ENCODE measurements around the gene MAPK10.

The MAPK10 gene

GRCh38 chr4:86261636-86262035, 98.2 kb downstream of the MAPK10 start:
- peaks cover 3% of the 10 kb centered on the region; the same call in 1 of the 2 replicates for H3K9me3 ChIP-seq (ENCODE audit: control insufficient read depth, insufficient read depth, low read length)
- TF ChIP-seq EZH2phosphoT487 (IDR thresholded peaks at IDR 0.05; ENCODE audit: borderline replicate concordance, low read length) = no peak
- TF ChIP-seq CTCF (IDR thresholded peaks at IDR 0.05; ENCODE audit: low read depth, low read length, poor library complexity, severe bottlenecking) = no peak
- no peak overlapping the region for H3K4me3 ChIP-seq (ENCODE audit: low read length)
- no peaks in the 10 kb centered on the region for H3K9me2 ChIP-seq (replicated peaks; ENCODE audit: control insufficient read depth, low read length)
- H3K36me3 ChIP-seq (ENCODE audit: control insufficient read depth, low read length) = peaks cover 51% of the 10 kb centered on the region
- H3K79me2 ChIP-seq (ENCODE audit: control insufficient read depth, low read length) = peaks cover 89% of the 10 kb centered on the region
- peaks cover 40% of the 10 kb centered on the region for H3K4me1 ChIP-seq (ENCODE audit: control insufficient read depth, low read length)
- H4K20me1 ChIP-seq (ENCODE audit: control insufficient read depth, insufficient read depth, low read depth, low read length) = no peaks in the 10 kb centered on the region
- H3K27ac ChIP-seq (ENCODE audit: low read depth, low read length) = no peak overlapping the region
- no peaks in the 10 kb centered on the region for H3K27me3 ChIP-seq (ENCODE audit: control insufficient read depth, low read length)
- H3K4me2 ChIP-seq (ENCODE audit: low read length) = peak overlapping the region; percentile 13; the same call in 1 of the 2 replicates
- no peaks in the 10 kb centered on the region for H3F3A ChIP-seq (ENCODE audit: control insufficient read depth, insufficient read depth)

- Histone ChIP-seq H3K27ac (ENCODE audit: low read depth, low read length) (no peak overlapping the region), H3K4me3 (ENCODE audit: low read length) (no peak overlapping the region), H3K79me2 (ENCODE audit: control insufficient read depth, low read length) (peaks cover 37% of the 10 kb centered on the region), H3K27me3 (ENCODE audit: control insufficient read depth, low read length) (no peaks in the 10 kb centered on the region), H3K4me2 (ENCODE audit: low read length) (no peak overlapping the region), H4K20me1 (ENCODE audit: control insufficient read depth, insufficient read depth, low read depth, low read length) (no peaks in the 10 kb centered on the region), H3F3A (ENCODE audit: control insufficient read depth, insufficient read depth) (no peaks in the 10 kb centered on the region), H3K4me1 (ENCODE audit: control insufficient read depth, low read length) (no peaks in the 10 kb centered on the region), H3K9me3 (ENCODE audit: control insufficient read depth, insufficient read depth, low read length) (peaks cover 3% of the 10 kb centered on the region; the same call in 1 of the 2 replicates), H3K9me2 (replicated peaks; ENCODE audit: control insufficient read depth, low read length) (no peaks in the 10 kb centered on the region), H3K36me3 (ENCODE audit: control insufficient read depth, low read length) (peaks cover 36% of the 10 kb centered on the region)
- no peak for TF ChIP-seq CTCF (IDR thresholded peaks at IDR 0.05; ENCODE audit: low read depth, low read length, poor library complexity, severe bottlenecking)
- TF ChIP-seq EZH2phosphoT487 (IDR thresholded peaks at IDR 0.05; ENCODE audit: borderline replicate concordance, low read length) = no peak
Observed at GRCh38 chr4:86256086-86256485, 103.8 kb downstream of the MAPK10 start.

DNA sequence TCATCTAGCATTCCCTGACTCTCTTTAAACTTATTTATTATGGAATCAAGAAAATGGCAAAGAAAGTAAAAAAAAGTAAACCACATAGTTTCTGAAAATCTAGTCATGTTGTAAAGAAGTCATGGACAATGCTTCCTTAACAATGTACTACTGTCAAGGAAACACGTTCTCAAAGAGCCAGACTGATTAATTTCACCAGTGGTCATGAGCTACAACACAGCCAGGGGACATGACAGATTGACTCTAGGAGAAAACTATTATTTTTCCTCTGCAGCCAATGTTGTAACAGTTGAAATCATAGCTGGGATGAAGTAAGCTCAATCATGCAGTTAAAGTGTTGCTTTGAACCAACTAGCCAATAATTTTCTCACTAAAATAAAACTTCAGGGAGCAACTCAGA, 109.2 kb downstream of the MAPK10 start:
- H3K9me2 ChIP-seq (replicated peaks; ENCODE audit: control insufficient read depth, low read length) = no peaks in the 10 kb centered on the region
- H3K4me1 ChIP-seq (ENCODE audit: control insufficient read depth, low read length) = no peaks in the 10 kb centered on the region
- no peaks in the 10 kb centered on the region for H3K9me3 ChIP-seq (ENCODE audit: control insufficient read depth, insufficient read depth, low read length)
- no peak overlapping the region for H3K4me2 ChIP-seq (ENCODE audit: low read length)
- H3K4me3 ChIP-seq (ENCODE audit: low read length) = no peak overlapping the region
- H3K36me3 ChIP-seq (ENCODE audit: control insufficient read depth, low read length) = peaks cover 23% of the 10 kb centered on the region
- H4K20me1 ChIP-seq (ENCODE audit: control insufficient read depth, insufficient read depth, low read depth, low read length) = no peaks in the 10 kb centered on the region
- H3K27me3 ChIP-seq (ENCODE audit: control insufficient read depth, low read length) = no peaks in the 10 kb centered on the region
- H3F3A ChIP-seq (ENCODE audit: control insufficient read depth, insufficient read depth) = no peaks in the 10 kb centered on the region
- H3K27ac ChIP-seq (ENCODE audit: low read depth, low read length) = no peak overlapping the region
- TF ChIP-seq EZH2phosphoT487 (IDR thresholded peaks at IDR 0.05; ENCODE audit: borderline replicate concordance, low read length) (no peak), CTCF (IDR thresholded peaks at IDR 0.05; ENCODE audit: low read depth, low read length, poor library complexity, severe bottlenecking) (no peak)
- H3K79me2 ChIP-seq (ENCODE audit: control insufficient read depth, low read length) = peaks cover 37% of the 10 kb centered on the region
